ENCODE measurements around the gene DDX24.

GRCh38 chr14:94097091-94097490, 16.1 kb upstream of the DDX24 start:
- TF ChIP-seq, protein P1, sequence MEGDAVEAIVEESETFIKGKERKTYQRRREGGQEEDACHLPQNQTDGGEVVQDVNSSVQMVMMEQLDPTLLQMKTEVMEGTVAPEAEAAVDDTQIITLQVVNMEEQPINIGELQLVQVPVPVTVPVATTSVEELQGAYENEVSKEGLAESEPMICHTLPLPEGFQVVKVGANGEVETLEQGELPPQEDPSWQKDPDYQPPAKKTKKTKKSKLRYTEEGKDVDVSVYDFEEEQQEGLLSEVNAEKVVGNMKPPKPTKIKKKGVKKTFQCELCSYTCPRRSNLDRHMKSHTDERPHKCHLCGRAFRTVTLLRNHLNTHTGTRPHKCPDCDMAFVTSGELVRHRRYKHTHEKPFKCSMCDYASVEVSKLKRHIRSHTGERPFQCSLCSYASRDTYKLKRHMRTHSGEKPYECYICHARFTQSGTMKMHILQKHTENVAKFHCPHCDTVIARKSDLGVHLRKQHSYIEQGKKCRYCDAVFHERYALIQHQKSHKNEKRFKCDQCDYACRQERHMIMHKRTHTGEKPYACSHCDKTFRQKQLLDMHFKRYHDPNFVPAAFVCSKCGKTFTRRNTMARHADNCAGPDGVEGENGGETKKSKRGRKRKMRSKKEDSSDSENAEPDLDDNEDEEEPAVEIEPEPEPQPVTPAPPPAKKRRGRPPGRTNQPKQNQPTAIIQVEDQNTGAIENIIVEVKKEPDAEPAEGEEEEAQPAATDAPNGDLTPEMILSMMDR (conservative IDR thresholded peaks at IDR 0.05; ENCODE audit: low read length): no peak
- TF ChIP-seq EZH2phosphoT487 (IDR thresholded peaks at IDR 0.05; ENCODE audit: borderline replicate concordance, low read depth, low read length): no peak

Measured in OCI-LY7 (cell line).